SH-SY5Y (cell line): ENCODE data around the gene RPL27.

Experiments
- GATA2 ChIP-seq: IDR thresholded peaks from 2 replicates; pipeline ENCODE4 v1.6.1; 2011; ENCODE audit warnings: mild to moderate bottlenecking, low read depth, low read length
- GATA3 ChIP-seq: IDR thresholded peaks from 2 replicates; pipeline ENCODE4 v1.6.1; 2011; ENCODE audit warnings: low read depth, mild to moderate bottlenecking, low read length, moderate library complexity

GRCh38 chr17:43028221-43028861 lies 30.1 kb downstream of the RPL27 start:
- TF ChIP-seq GATA2, result no peak
- TF ChIP-seq GATA3, result no peak
